Measurements from ENCODE around the gene VSX2.
A peak's percentile ranks its signal among the peaks of the same experiment; 100 is the strongest.

The VSX2 gene

GRCh38 chr14:74223016-74223415, 16.2 kb upstream of the VSX2 start:
- no peak for DNase-seq

GRCh38 chr14:74231784-74232183, 7.5 kb upstream of the VSX2 start:
- no peak for DNase-seq

GRCh38 chr14:74235017-74235416, 4.2 kb upstream of the VSX2 start:
- DNase-seq: no peak

- no peak for DNase-seq
Measured at GRCh38 chr14:74237441-74237840, 1.8 kb upstream of the VSX2 start.

- no peak for DNase-seq
Measured at GRCh38 chr14:74239848-74240793, 872 bp downstream of the VSX2 start.

GRCh38 chr14:74240794-74241651, 1.8 kb downstream of the VSX2 start:
- no peak for DNase-seq

- no peak for DNase-seq
Measured at GRCh38 chr14:74241652-74242017, 2.4 kb downstream of the VSX2 start.

GRCh38 chr14:74242021-74242779, 3.0 kb downstream of the VSX2 start:
- DNase-seq: no peak

- no peak for DNase-seq
Measured at GRCh38 chr14:74242780-74243042, 3.5 kb downstream of the VSX2 start.

GRCh38 chr14:74243051-74243450, 3.8 kb downstream of the VSX2 start:
- no peak for DNase-seq

- DNase-seq: no peak
Measured at GRCh38 chr14:74244115-74244514, 4.9 kb downstream of the VSX2 start.

GRCh38 chr14:74245292-74245691, 6.0 kb downstream of the VSX2 start:
- DNase-seq: no peak

GRCh38 chr14:74246542-74246941, 7.3 kb downstream of the VSX2 start:
- no peak for DNase-seq

- no peak for DNase-seq
Measured at GRCh38 chr14:74248017-74248416, 8.8 kb downstream of the VSX2 start.

- DNase-seq: no peak
Measured at GRCh38 chr14:74249433-74250375, 10.5 kb downstream of the VSX2 start.

GRCh38 chr14:74255281-74255680, 16.0 kb downstream of the VSX2 start:
- DNase-seq: no peak

GRCh38 chr14:74257078-74257940, 18.1 kb downstream of the VSX2 start:
- peak in 1 of 2 donors; percentile 56 for DNase-seq

- DNase-seq: no peak
Measured at GRCh38 chr14:74257941-74258763, 18.9 kb downstream of the VSX2 start.

GRCh38 chr14:74258764-74259035, 19.5 kb downstream of the VSX2 start:
- DNase-seq: no peak

- no peak for DNase-seq
Measured at GRCh38 chr14:74259513-74259912, 20.3 kb downstream of the VSX2 start.

All from inflammatory macrophage treated with lipopolysaccharide for 1 hour (primary cell).